ENCODE results near the gene NAA25. TPM values are rescaled to one million over a fixed set of nuclear protein-coding genes. Genes with fewer than 3 reads are reported as not detected.
"Not testable (repeated sequence)": the region's sequence is repeated elsewhere in the genome, so short reads cannot be mapped to it uniquely, and the experiment has no call there.

The NAA25 gene
- total and polyA plus RNA-seq, 8 donors, result 2.3 to 72.6 (median 11.3) TPM

GRCh38 chr12:112063273-112063672 is 45.3 kb downstream of the NAA25 start:
- Histone ChIP-seq H3K4me3 (no peak overlapping the region), H3K4me1 (no peaks in the 10 kb centered on the region), H3K27me3 (no peaks in the 10 kb centered on the region), H3K9me3 (no peaks in the 10 kb centered on the region), H3K36me3 (peaks cover 55 to 100% (median 100%) of the 10 kb centered on the region in 4 donors), H3K27ac (no peak overlapping the region)
- DNase-seq, result no peak
- 94 to 100% (median 98%) methylated on average over 2 of the region's 2 CpGs for WGBS, 5 donors
- intact Hi-C loops (cut with DNase I; ENCODE audit: low total_unique reads), result no loop called here
- no peak for TF ChIP-seq EP300 (IDR thresholded peaks at IDR 0.05)
- TF ChIP-seq POLR2AphosphoS5 (IDR thresholded peaks at IDR 0.05), result no peak
- no peak for TF ChIP-seq POLR2A (IDR thresholded peaks at IDR 0.05)
- TF ChIP-seq CTCF (IDR thresholded peaks at IDR 0.05), result no peak

GRCh38 chr12:112061137-112061536 is 47.4 kb downstream of the NAA25 start:
- Histone ChIP-seq H3K27me3 (no peaks in the 10 kb centered on the region), H3K27ac (no peak overlapping the region), H3K36me3 (peaks cover 41 to 100% (median 100%) of the 10 kb centered on the region in 4 donors), H3K9me3 (no peaks in the 10 kb centered on the region), H3K4me1 (no peaks in the 10 kb centered on the region), H3K4me3 (no peak overlapping the region)
- no peak for TF ChIP-seq POLR2AphosphoS5 (IDR thresholded peaks at IDR 0.05)
- no peak for TF ChIP-seq POLR2A (IDR thresholded peaks at IDR 0.05)
- TF ChIP-seq EP300 (IDR thresholded peaks at IDR 0.05), result no peak
- no peak for TF ChIP-seq CTCF (IDR thresholded peaks at IDR 0.05)
- intact Hi-C loops (cut with DNase I; ENCODE audit: low total_unique reads), result no loop called here
- 84 to 94% (median 89%) methylated on average over 2 of the region's 2 CpGs for WGBS, 5 donors
- no peak for DNase-seq

DNA sequence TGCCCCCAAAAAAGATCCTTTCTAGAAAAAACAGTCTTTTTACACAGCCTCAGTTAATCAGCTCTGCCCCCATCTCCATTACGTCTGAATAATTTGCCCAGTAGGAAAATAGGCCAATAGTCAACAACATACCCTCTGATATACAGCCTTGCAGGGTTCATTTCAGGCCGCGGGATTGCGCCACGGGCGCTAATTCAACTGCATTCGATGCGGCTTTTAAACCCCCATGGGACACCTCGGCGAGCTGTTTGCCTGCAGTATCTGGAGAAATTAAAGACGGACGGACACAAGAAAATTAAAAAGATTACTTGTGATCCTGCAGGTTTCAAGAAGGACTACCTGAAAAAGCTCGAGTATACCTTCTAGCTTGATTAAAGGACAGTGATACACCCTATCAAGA is 59.2 kb downstream of the NAA25 start:
- WGBS, 5 donors, result 93 to 96% (median 95%) methylated on average over 13 of the region's 13 CpGs
- Histone ChIP-seq H3K36me3 (peaks cover 31 to 99% (median 98%) of the 10 kb centered on the region in 4 donors), H3K4me3 (no peak overlapping the region), H3K9me3 (no peaks in the 10 kb centered on the region), H3K4me1 (peaks cover 0 to 11% (median 0%) of the 10 kb centered on the region in 4 donors), H3K27ac (no peak overlapping the region), H3K27me3 (no peaks in the 10 kb centered on the region)
- TF ChIP-seq POLR2A (IDR thresholded peaks at IDR 0.05) (no peak), CTCF (IDR thresholded peaks at IDR 0.05) (no peak), EP300 (IDR thresholded peaks at IDR 0.05) (no peak), POLR2AphosphoS5 (IDR thresholded peaks at IDR 0.05) (no peak)
- intact Hi-C loops (cut with DNase I; ENCODE audit: low total_unique reads), result no loop called here
- DNase-seq, result no peak

DNA sequence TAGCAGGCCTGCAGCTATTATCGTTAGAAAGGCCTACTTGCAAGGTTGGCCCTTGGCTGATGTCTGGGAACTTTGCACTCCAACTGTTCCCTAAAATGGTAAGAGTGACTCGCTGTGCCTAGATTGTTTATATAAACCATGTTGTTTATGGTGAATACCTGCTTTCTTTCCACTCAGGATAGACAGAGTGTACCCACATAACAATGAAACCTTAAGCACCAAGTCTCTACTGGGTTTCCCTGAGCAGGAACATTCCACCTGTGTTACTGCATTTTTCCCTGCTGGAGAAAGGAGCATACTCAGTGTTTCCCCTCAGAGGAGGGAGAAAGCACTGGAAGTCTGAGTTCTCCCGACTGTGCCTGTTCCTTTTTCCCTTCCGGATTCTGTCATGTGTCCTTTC is 62.6 kb downstream of the NAA25 start:
- Histone ChIP-seq H3K27me3 (no peaks in the 10 kb centered on the region), H3K36me3 (peaks cover 38 to 99% (median 98%) of the 10 kb centered on the region in 4 donors), H3K27ac (peak overlapping the region in 3 of 5 donors; percentile 12 to 57 (median 35)), H3K4me3 (no peak overlapping the region), H3K4me1 (peaks cover 0 to 11% (median 0%) of the 10 kb centered on the region in 4 donors), H3K9me3 (no peaks in the 10 kb centered on the region)
- 65 to 84% (median 83%) methylated on average over 4 of the region's 4 CpGs for WGBS, 5 donors
- TF ChIP-seq POLR2A (IDR thresholded peaks at IDR 0.05) (no peak), CTCF (IDR thresholded peaks at IDR 0.05) (no peak), EP300 (IDR thresholded peaks at IDR 0.05) (no peak), POLR2AphosphoS5 (IDR thresholded peaks at IDR 0.05) (no peak)
- intact Hi-C loops (cut with DNase I; ENCODE audit: low total_unique reads), result no loop called here
- no peak for DNase-seq

- H3K9me3 ChIP-seq; DNase-seq; H3K4me3 ChIP-seq; H3K4me1 ChIP-seq; H3K27ac ChIP-seq; H3K27me3 ChIP-seq; intact Hi-C loops (cut with DNase I; ENCODE audit: low total_unique reads): not testable (repeated sequence)
- H3K36me3 ChIP-seq, result peaks cover 34 to 100% (median 99%) of the 10 kb centered on the region in 4 donors
- 94 to 97% (median 96%) methylated on average over 12 of the region's 12 CpGs for WGBS, 5 donors
Measured at GRCh38 chr12:112036614-112037013, 72.0 kb downstream of the NAA25 start.
